IMR-90 (cell line): Measurements from ENCODE around the gene KTN1. TPM values are rescaled to one million over a fixed set of nuclear protein-coding genes. Genes with fewer than 3 reads are reported as not detected.

Source experiments
- ATAC-seq: fragments of 200-7000 bp; cut with Tn5 transposase; 2 replicates; pipeline ENCODE4 v1.9.1; 2020; ENCODE audit warnings: low read depth, mild to moderate bottlenecking, moderate library complexity
- BruUV-seq: library from RNA; stranded (reverse); fragments of 400-500 nt; replicated peaks from 2 replicates; lab custom pipeline; 2021; lab: Mats Ljungman, UMichigan
- CTCF ChIA-PET: fragments of 300-600 bp; formaldehyde crosslinking; extraction: SDS; loops from one replicate; lab custom pipeline; 2021; ENCODE audit warnings: antibody characterized with exemption; lab: Yijun Ruan, JAX
- POLR2A ChIA-PET: fragments of 300-600 bp; sonication (Branson Sonifier 250); formaldehyde crosslinking; loops from one replicate; lab custom pipeline; 2022; ENCODE audit warnings: antibody characterized with exemption; ENCODE audit not compliant: unreplicated experiment; lab: Charles Lee
- DNase-seq: peaks from one replicate; pipeline ENCODE4 v3.0.0; 2013
- H2AFZ ChIP-seq: replicated peaks from 2 replicates; pipeline ENCODE3; 2013; ENCODE audit warnings: low read length, mild to moderate bottlenecking; ENCODE audit not compliant: poor library complexity
- H2AK5ac ChIP-seq: 2 replicates; pipeline ENCODE4 v1.6.1; 2013; ENCODE audit warnings: low read depth, low read length, inconsistent platforms
- H2AK9ac ChIP-seq: replicated peaks from 2 replicates; pipeline ENCODE3; 2013; ENCODE audit warnings: mild to moderate bottlenecking, low read depth, low read length, moderate library complexity; ENCODE audit not compliant: poor library complexity
- H2BK120ac ChIP-seq: 2 replicates; pipeline ENCODE4 v1.6.1; 2013; ENCODE audit warnings: low read depth, low read length, inconsistent platforms
- H2BK15ac ChIP-seq: 3 replicates; pipeline ENCODE4 v1.6.1; 2013; ENCODE audit warnings: low read depth, low read length, inconsistent platforms
- H2BK20ac ChIP-seq: 2 replicates; pipeline ENCODE4 v1.6.1; 2013; ENCODE audit warnings: low read depth, mild to moderate bottlenecking, inconsistent platforms, low read length, moderate library complexity
- H2BK5ac ChIP-seq: 2 replicates; pipeline ENCODE4 v1.6.1; 2013; ENCODE audit warnings: mild to moderate bottlenecking, low read depth, low read length, inconsistent platforms; ENCODE audit not compliant: poor library complexity, severe bottlenecking
- H3K14ac ChIP-seq: replicated peaks from 2 replicates; pipeline ENCODE4 v1.6.1; 2013; ENCODE audit warnings: low read depth, low read length, inconsistent platforms
- H3K18ac ChIP-seq: 2 replicates; pipeline ENCODE4 v1.6.1; 2013; ENCODE audit warnings: low read depth, low read length, control low read depth
- H3K23ac ChIP-seq: 2 replicates; pipeline ENCODE4 v1.6.1; 2013; ENCODE audit warnings: low read depth, low read length, inconsistent platforms
- H3K27ac ChIP-seq: 2 replicates; pipeline ENCODE4 v1.5.1; 2013; ENCODE audit warnings: mild to moderate bottlenecking, control low read depth, low read length; ENCODE audit not compliant: insufficient read depth
- H3K27me3 ChIP-seq: 2 replicates; pipeline ENCODE4 v1.6.1; 2013; ENCODE audit warnings: low read length; ENCODE audit not compliant: control insufficient read depth, insufficient read depth
- H3K36me3 ChIP-seq: 2 replicates; pipeline ENCODE4 v1.6.1; 2013; ENCODE audit warnings: low read length, mixed read lengths; ENCODE audit not compliant: control insufficient read depth, insufficient read depth
- H3K4ac ChIP-seq: 2 replicates; pipeline ENCODE4 v1.6.1; 2013; ENCODE audit warnings: low read depth, low read length, inconsistent platforms
- H3K4me1 ChIP-seq: 2 replicates; pipeline ENCODE4 v1.6.1; 2013; ENCODE audit warnings: low read length, mixed read lengths; ENCODE audit not compliant: control insufficient read depth, insufficient read depth
- H3K4me2 ChIP-seq: 2 replicates; pipeline ENCODE4 v1.6.1; 2013; ENCODE audit warnings: low read depth, mild to moderate bottlenecking, control low read depth, low read length, moderate library complexity
- H3K4me3 ChIP-seq: 2 replicates; pipeline ENCODE4 v1.5.1; 2013; ENCODE audit warnings: low read depth, mild to moderate bottlenecking, control low read depth, low read length, moderate library complexity; ENCODE audit not compliant: insufficient read depth
- H3K56ac ChIP-seq: 2 replicates; pipeline ENCODE4 v1.6.1; 2013; ENCODE audit warnings: low read length, inconsistent platforms; ENCODE audit not compliant: insufficient read depth; ENCODE audit errors: extremely low read depth
- H3K79me1 ChIP-seq, 2 experiments: 2 replicates each; pipeline ENCODE4 v1.6.1; 2013; ENCODE audit warnings: low read length in 2 of 2, inconsistent platforms in 1 of 2, low read depth in 1 of 2
- H3K9ac ChIP-seq: 2 replicates; pipeline ENCODE4 v1.6.1; 2013; ENCODE audit warnings: low read depth, low read length, control low read depth
- H3K9me1 ChIP-seq: 2 replicates; pipeline ENCODE4 v1.6.1; 2013; ENCODE audit warnings: low read length, inconsistent platforms; ENCODE audit not compliant: insufficient read depth
- H3K9me3 ChIP-seq: 2 replicates; pipeline ENCODE4 v1.6.1; 2013; ENCODE audit warnings: low read length; ENCODE audit not compliant: control insufficient read depth, insufficient read depth
- H4K20me1 ChIP-seq: 2 replicates; pipeline ENCODE4 v1.6.1; 2013; ENCODE audit warnings: low read length, inconsistent platforms; ENCODE audit not compliant: insufficient read depth
- H4K5ac ChIP-seq: 2 replicates; pipeline ENCODE4 v1.6.1; 2013; ENCODE audit warnings: mild to moderate bottlenecking, low read depth, low read length, control low read depth
- H4K8ac ChIP-seq, 2 experiments: 2 replicates each; pipeline ENCODE4 v1.6.1; 2013; ENCODE audit warnings: low read depth in 2 of 2, low read length in 2 of 2, control low read depth in 1 of 2, inconsistent platforms in 1 of 2
- H4K91ac ChIP-seq: 2 replicates; pipeline ENCODE4 v1.6.1; 2013; ENCODE audit warnings: low read depth, low read length, inconsistent platforms; ENCODE audit not compliant: insufficient read depth
- BHLHE40 ChIP-seq: fragments of 150-350 bp; IDR thresholded peaks from 2 replicates; pipeline ENCODE4 v1.6.1; 2016; ENCODE audit warnings: mild to moderate bottlenecking, low read depth, low read length
- CHD1 ChIP-seq: IDR thresholded peaks from 2 replicates; pipeline ENCODE4 v1.6.1; 2012; ENCODE audit warnings: low read depth, low read length, improper control_type of control experiment
- FOS ChIP-seq: fragments of 150-350 bp; IDR thresholded peaks from 2 replicates; pipeline ENCODE4 v1.6.1; 2016; ENCODE audit warnings: low read depth, low read length
- MAFK ChIP-seq: IDR thresholded peaks from 2 replicates; pipeline ENCODE4 v1.6.1; 2012; ENCODE audit warnings: low read depth, low read length, improper control_type of control experiment
- MAZ ChIP-seq: IDR thresholded peaks from 2 replicates; pipeline ENCODE4 v1.6.1; 2012; ENCODE audit warnings: low read depth, mild to moderate bottlenecking, low read length, improper control_type of control experiment, moderate library complexity, borderline replicate concordance
- POLR2A ChIP-seq: IDR thresholded peaks from 2 replicates; pipeline ENCODE4 v1.6.1; 2012; ENCODE audit warnings: mild to moderate bottlenecking, low read depth, low read length
- RAD21 ChIP-seq: IDR thresholded peaks from 2 replicates; pipeline ENCODE4 v1.6.1; 2012; ENCODE audit warnings: low read length, improper control_type of control experiment
- RCOR1 ChIP-seq: IDR thresholded peaks from 2 replicates; pipeline ENCODE4 v1.6.1; 2012; ENCODE audit warnings: mild to moderate bottlenecking, low read length, improper control_type of control experiment; ENCODE audit not compliant: insufficient replicate concordance
- RFX5 ChIP-seq: IDR thresholded peaks from 2 replicates; pipeline ENCODE4 v1.8.0; 2012; ENCODE audit warnings: low read depth, mild to moderate bottlenecking, low read length, moderate library complexity
- SMC3 ChIP-seq: fragments of 150-350 bp; IDR thresholded peaks from 2 replicates; pipeline ENCODE4 v1.6.1; 2016; ENCODE audit warnings: low read depth, mild to moderate bottlenecking, antibody characterized with exemption, low read length, moderate library complexity
- dilution Hi-C: fragments of 300-500 bp; cut with HindIII; formaldehyde crosslinking; loops from one replicate; pipeline ENCODE4 v1.14.3; 2018; ENCODE audit warnings: low sequenced_read_pairs; ENCODE audit not compliant: unreplicated experiment
- in situ Hi-C: fragments of 300-500 bp; cut with MboI; formaldehyde crosslinking; loops from 3 replicates; pipeline ENCODE4 v1.14.3; 2019; ENCODE audit warnings: low sequenced_read_pairs, inconsistent platforms, mixed read lengths
- intact Hi-C: fragments of 100-400 bp; cut with micrococcal nuclease; formaldehyde crosslinking; loops from 2 replicates; pipeline ENCODE4 v1.10.0; 2022
- polyA plus RNA-seq, 3 experiments: library from polyadenylated mRNA; depleted of rRNA; stranded (reverse); fragments of >200 nt; gene quantifications; 2 replicates each; pipeline ENCODE4 v1.2.3, GENCODE V29; 2012; ENCODE audit warnings: low replicate concordance in 1 of 3
- total RNA-seq: library from RNA; depleted of rRNA; stranded (reverse); fragments of >200 nt; gene quantifications from 2 replicates; pipeline ENCODE4 v1.2.3, GENCODE V29; 2012
- TF ChIP-seq, protein P1 (sequence below): conservative IDR thresholded peaks from 2 replicates; pipeline ENCODE4 v1.5.1; 2012; ENCODE audit warnings: mild to moderate bottlenecking, low read depth, low read length, improper control_type of control experiment

KTN1 gene
- total and polyA plus RNA-seq, 2 of the 4 experiments (the other 2 are of a cell fraction) = 42.1 to 57.2 TPM

DNA sequence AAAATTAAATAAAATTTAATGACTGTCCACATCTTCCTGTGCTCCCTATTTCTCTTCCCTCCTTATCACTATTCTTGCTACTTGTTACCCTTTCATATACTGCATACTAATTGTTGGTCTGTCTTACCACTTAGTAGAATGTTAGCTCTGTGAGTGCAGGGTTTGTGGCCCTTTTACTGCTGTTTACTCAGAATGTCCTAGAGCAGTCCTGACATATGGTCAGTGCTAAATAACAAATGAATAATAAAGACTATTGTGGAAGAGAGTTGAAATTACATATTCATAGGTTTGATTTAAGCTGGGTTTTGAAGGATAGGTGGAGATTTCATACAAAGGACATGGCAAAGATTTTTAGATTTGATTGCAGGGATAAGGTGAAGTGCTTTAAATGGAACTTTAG lies 24.5 kb downstream of the KTN1 start:
- in situ Hi-C loops (no loop called here), dilution Hi-C loops (no loop called here), intact Hi-C loops (no loop called here)
- Histone ChIP-seq H3K27ac (no peak overlapping the region), H3K9me1 (peaks cover 10% of the 10 kb centered on the region), H2BK120ac (no peak overlapping the region), H3K4me2 (no peak overlapping the region), H2BK20ac (no peak overlapping the region), H3K9ac (no peak overlapping the region), H3K9me3 (peaks cover under 1% of the 10 kb centered on the region; the same call in 1 of the 2 replicates), H4K91ac (no peak overlapping the region), H3K23ac (no peak overlapping the region; the same call in 1 of the 2 replicates), H2AK9ac (no peak overlapping the region), H4K5ac (no peak overlapping the region), H4K8ac (no peak overlapping the region), H3K14ac (0 out of 2 replicates have a peak overlapping the region, but pooled peaks have one; percentile 59), H2BK15ac (no peak overlapping the region), H3K79me1 (peaks cover 30 to 63% of the 10 kb centered on the region in 2 experiments), H2AK5ac (no peak overlapping the region; the same call in 1 of the 2 replicates), H3K36me3 (peaks cover 4% of the 10 kb centered on the region), H2AFZ (no peak overlapping the region), H3K27me3 (no peaks in the 10 kb centered on the region), H2BK5ac (no peak overlapping the region), H3K56ac (no peak overlapping the region), H3K4ac (no peak overlapping the region), H4K20me1 (peaks cover 44% of the 10 kb centered on the region), H3K18ac (no peak overlapping the region), H3K4me1 (peaks cover 13% of the 10 kb centered on the region), H3K4me3 (no peak overlapping the region)
- ChIA-PET POLR2A (no interaction called here), CTCF (no interaction called here)
- ATAC-seq = no peak
- TF ChIP-seq SMC3 (no peak), MAZ (no peak), RAD21 (no peak), BHLHE40 (no peak), CHD1 (no peak), RCOR1 (no peak), FOS (no peak), MAFK (no peak), RFX5 (no peak), POLR2A (no peak)
- TF ChIP-seq, protein P1, sequence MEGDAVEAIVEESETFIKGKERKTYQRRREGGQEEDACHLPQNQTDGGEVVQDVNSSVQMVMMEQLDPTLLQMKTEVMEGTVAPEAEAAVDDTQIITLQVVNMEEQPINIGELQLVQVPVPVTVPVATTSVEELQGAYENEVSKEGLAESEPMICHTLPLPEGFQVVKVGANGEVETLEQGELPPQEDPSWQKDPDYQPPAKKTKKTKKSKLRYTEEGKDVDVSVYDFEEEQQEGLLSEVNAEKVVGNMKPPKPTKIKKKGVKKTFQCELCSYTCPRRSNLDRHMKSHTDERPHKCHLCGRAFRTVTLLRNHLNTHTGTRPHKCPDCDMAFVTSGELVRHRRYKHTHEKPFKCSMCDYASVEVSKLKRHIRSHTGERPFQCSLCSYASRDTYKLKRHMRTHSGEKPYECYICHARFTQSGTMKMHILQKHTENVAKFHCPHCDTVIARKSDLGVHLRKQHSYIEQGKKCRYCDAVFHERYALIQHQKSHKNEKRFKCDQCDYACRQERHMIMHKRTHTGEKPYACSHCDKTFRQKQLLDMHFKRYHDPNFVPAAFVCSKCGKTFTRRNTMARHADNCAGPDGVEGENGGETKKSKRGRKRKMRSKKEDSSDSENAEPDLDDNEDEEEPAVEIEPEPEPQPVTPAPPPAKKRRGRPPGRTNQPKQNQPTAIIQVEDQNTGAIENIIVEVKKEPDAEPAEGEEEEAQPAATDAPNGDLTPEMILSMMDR = no peak
- DNase-seq = no peak
- BruUV-seq = no TSS peak
